HG03520 (cell line): ENCODE measurements around the gene SYT7.

ENCODE experiments used
- ATAC-seq: cut with Tn5 transposase; IDR thresholded peaks from one replicate; pipeline ENCODE4 v1.9.1; 2021; ENCODE audit warnings: mild to moderate bottlenecking, moderate library complexity; ENCODE audit not compliant: unreplicated experiment

The SYT7 gene

DNA sequence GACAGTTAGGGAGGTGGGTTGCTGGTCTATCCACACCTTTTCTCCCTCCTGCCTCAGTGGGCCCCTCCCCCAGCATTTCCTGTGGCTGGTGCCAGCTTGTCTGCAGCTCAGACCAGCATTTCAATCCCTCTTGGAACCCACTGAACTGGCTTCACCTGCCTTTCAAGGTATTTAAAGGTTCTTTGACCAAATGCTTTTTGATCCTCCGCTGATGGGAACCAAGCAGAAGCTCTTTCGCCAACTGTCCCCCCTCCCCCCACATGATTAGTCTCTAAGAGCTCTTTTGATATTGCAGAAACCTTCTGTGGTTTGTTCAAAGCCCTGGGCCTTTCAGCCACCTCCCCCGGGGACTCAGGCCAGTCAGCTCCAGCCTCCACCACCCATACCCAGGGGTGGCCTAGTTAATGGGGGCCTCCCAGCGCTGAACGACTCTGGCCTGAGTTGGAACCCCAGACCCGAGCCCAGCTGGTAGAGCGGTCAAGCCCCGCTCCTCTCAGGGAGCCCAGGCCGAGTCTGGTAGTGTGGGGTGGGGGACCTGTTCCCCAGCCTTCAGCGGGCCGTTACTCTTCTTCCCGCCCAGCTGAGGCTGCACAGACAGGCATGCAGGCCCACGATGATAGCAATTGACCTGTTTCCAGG, 6.0 kb upstream of the SYT7 start:
- ATAC-seq: no peak

DNA sequence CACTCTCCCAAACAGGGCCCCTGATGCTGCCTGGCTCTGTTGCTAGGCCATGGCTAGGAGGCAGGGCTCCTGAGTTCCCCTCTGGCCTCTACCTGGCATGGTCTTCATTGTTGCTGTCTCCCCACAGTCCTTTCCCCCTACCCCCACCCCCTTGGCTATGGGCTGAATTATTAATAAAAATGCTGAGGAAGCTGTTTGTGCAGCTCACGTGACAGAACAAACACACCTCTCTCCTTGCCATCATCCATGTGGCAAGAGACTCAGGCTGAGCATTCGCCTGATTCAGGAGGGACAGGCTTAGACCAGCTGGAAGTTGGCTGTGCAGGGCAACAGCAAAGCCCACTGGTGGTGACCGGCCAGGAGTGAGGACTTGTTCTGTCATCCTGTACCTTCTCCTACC, 4.2 kb upstream of the SYT7 start:
- no peak for ATAC-seq

- no peak for ATAC-seq
Observed at GRCh38 chr11:61581931-61582330, 1.1 kb upstream of the SYT7 start.

- ATAC-seq: no peak
Observed at GRCh38 chr11:61580271-61580888, 496 bp downstream of the SYT7 start.

DNA sequence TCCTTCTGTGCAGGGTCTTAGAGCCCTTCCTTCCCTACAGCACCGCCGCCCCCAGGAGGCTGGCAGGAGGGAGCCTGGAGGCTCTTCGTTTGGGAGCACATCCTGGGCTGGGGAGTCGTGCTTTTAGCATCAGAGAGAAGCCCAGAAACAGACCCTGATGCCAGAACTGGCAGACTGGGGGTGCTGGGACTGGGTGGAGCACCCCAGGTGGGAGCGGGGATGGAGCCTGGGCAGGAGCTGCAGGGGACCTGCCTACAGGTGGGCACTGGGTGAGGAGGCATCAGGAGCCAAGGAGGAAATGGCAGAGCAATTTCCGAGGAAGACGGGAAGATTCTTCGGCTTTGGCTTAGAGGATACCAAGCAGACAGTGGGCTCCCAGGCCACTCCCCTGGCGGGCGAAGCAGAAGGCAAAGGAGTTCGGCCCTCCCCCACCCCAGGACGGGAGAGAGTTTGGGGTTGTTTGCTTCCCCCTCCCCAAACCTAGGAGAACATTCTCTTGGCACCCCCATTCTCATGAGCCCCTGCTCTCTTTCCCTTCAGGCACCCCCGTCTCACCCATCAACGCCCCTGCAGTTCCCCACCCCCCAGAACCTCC, 1.1 kb downstream of the SYT7 start:
- no peak for ATAC-seq

- no peak for ATAC-seq
Observed at GRCh38 chr11:61578819-61579675, 1.8 kb downstream of the SYT7 start.

DNA sequence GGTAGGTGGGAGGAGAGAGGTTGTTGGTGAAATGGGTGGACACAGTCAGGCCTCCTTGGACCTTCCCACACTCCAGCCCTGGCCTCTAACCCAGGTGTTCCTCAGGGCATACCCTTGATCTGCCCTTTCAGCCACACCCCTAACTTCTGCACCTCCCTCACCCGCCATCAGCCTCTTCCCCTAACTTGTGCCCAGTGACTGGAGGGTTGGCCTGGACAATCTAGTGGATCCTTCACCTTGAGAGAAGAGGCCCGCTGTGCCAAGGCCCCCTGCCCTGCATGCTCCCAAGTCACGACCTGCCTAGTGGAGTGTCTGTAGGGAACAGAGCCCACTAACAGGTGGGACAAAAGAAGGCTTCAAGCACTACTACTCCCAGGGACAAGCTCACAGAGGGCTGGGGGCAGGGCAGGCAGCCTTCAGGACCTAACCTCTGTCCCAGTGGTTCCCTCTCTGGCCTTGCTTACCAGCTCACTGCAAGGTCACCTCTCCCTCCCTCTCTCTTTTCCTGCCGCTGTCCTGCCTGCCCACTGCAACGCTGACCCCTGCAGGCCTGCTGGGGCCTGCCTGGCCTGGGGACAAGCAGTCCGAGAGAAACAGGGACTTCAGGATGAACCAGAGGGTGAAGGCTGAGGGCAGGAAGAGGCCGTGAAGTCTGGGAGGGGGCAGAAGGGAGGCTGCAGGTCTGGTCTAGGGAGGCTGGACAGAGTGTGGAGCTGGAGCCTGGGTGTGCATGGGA, 3.3 kb downstream of the SYT7 start:
- ATAC-seq: no peak

DNA sequence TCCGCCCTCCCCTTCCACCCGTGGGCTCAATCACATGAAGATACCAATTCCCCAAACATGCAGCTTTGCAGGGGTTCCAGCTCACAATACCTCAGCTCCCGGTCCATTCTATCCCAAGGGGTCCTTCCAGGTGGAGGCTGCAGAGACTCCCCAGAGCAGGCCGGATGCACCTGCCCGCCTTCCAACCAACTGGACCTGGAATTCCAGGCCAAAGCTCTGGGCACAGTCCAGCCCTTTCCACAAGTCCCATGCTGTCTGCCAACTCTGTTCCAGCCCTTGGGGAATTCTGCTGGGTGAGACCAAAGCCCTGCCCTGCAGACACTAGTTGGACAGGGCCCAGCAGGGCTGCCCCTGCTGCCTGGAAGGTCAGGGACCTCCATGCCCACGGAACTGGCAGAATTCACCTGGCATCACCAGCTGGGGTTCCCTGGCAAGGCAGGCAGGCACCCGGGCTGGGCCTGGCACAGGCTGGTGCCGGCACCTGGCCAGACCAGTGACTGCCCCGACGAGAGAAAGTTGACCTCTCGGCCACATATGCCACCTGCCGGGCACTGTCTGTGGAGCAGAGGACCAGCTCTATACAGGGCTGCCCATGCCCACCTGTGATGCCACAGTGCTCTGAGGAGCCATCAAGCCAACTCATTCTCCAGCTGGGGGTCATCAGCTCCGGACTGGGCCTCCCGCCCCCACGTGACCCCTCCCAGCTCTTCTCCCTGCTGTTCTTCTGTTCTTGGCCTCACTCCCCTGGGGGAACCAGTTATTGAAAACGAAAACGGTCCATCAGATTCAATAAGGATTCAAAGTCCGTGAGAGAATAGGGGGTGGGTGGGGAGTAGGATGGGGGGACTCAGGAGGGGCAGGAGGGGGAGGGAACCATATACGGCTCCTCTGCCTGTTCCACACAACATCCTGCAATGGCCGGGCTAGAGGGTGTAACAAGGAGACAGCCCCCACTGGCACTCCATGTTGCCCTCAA, 4.7 kb downstream of the SYT7 start:
- no peak for ATAC-seq

- no peak for ATAC-seq
Observed at GRCh38 chr11:61574611-61575010, 6.3 kb downstream of the SYT7 start.

GRCh38 chr11:61572913-61573312, 8.0 kb downstream of the SYT7 start:
- ATAC-seq: no peak

GRCh38 chr11:61571869-61572268, 9.0 kb downstream of the SYT7 start:
- ATAC-seq: no peak

DNA sequence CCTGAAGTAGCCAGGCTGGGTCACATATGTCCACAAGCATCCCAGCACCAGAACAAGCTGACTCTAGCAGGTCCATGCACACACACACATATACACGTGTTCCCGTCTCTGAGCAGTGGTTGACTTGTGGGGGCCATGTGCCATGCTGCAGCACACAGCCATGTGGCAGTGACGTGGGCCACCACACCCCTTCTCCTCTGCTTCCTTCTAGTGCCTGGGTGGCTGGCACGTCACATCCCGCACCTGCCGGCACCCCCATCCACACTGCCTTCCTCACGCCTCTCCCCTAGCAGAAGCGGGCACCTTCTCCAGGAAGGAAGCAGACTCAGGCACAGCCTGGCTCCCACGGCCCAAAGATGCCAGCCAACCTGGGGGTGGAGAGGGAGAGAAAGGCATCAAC, 9.5 kb downstream of the SYT7 start:
- no peak for ATAC-seq

- ATAC-seq: no peak
Observed at GRCh38 chr11:61569701-61570100, 11.2 kb downstream of the SYT7 start.

DNA sequence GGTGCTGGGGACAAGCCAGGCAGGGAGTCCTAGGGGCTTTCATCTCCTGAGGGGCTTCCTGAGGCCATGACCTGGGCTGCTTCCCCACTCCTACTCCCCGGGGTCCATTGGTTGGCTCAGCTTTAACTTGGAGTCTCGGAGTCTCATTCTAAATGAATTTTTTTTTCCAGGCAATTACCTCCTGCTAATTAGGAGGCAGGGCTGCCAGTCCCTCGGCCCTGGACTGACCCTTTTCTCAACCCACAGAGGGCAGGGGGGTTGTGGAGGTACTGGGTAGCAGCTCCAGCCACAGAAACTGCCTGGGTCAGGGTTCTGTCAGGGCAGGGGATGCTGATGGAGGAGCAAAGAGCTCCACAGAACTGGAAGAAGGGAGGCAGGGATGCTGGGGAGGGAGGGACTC, 11.9 kb downstream of the SYT7 start:
- ATAC-seq: no peak

DNA sequence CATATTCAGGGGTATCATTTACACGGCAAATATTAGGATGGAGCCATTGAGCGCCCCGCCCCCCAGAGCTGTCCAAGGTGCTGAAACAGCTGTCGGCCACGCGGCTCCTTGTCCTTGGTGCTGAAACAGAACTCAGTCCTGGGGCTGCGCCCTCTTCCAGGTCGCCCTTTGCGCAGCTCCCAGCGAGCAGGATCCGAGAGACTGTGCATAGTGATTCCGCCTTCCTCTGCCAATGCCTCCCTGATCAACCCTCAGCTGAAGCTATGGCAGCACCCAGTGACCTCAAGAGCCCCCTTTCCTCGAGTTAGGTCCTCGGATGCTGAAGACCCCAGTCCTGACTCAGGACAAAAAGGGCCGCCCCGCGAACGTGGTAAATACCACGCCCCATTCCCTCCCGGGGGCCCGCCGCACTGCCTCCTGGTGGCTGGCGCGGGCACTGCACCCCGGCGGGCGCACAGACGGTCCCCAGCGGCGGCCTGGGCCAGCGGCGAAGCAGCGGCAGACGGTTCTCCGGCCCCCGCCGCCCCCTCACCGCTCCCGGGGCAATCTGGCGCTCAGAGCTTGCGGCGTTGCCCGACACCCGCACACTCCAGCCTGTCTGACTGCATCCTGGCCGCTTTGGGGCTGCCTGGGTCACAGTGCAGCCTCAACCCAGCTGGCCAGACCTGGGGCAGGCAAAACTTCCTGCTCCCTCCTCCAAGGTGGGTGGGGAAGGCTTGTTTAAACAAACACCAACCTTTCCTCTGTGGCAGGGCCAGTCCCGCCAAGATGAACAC, 13.4 kb downstream of the SYT7 start:
- no peak for ATAC-seq

- ATAC-seq: no peak
Observed at GRCh38 chr11:61564936-61565696, 15.8 kb downstream of the SYT7 start.

- no peak for ATAC-seq
Observed at GRCh38 chr11:61560751-61561150, 20.1 kb downstream of the SYT7 start.

GRCh38 chr11:61556621-61557020, 24.3 kb downstream of the SYT7 start:
- ATAC-seq: no peak
